GM12878 (cell line): ENCODE results near the gene DNAAF5. TPM values are rescaled to one million over a fixed set of nuclear protein-coding genes. Genes with fewer than 3 reads are reported as not detected.

ENCODE experiments used
- ATAC-seq: fragments of 200-7000 bp; cut with Tn5 transposase; 3 replicates; pipeline ENCODE4 v1.9.1; 2020; ENCODE audit warnings: mild to moderate bottlenecking, moderate library complexity
- BruUV-seq: library from RNA; stranded (reverse); fragments of 400-500 nt; replicated peaks from 2 replicates; lab custom pipeline; 2021; lab: Mats Ljungman, UMichigan
- CTCF ChIA-PET: fragments of 300-600 bp; sonication (Branson Sonifier 250); formaldehyde crosslinking; extraction: SDS; loops from one replicate; lab custom pipeline; 2021; ENCODE audit warnings: inconsistent platforms; lab: Yijun Ruan, JAX
- POLR2A ChIA-PET: fragments of 350-600 bp; formaldehyde crosslinking; extraction: SDS; loops from one replicate; lab custom pipeline; 2021; ENCODE audit warnings: inconsistent platforms; lab: Charles Lee
- RAD21 ChIA-PET: fragments of 300-600 bp; sonication (Branson Sonifier 250); formaldehyde crosslinking; loops from one replicate; lab custom pipeline; 2023; ENCODE audit warnings: antibody characterized with exemption; ENCODE audit not compliant: unreplicated experiment; lab: Charles Lee
- SMC1A ChIA-PET: fragments of 300-600 bp; sonication (Branson Sonifier 250); formaldehyde crosslinking; loops from one replicate; lab custom pipeline; 2023; ENCODE audit not compliant: unreplicated experiment, uncharacterized antibody; lab: Charles Lee
- DNase-seq: peaks from one replicate; pipeline ENCODE4 v3.0.0-alpha.2; 2011; ENCODE audit warnings: low read depth, low spot score
- FAIRE-seq: peaks from 3 replicates; lab custom pipeline; 2011; peaks lifted over from hg19 to GRCh38; lab: Jason Lieb, UNC
- H2AFZ ChIP-seq: 2 replicates; pipeline ENCODE4 v1.6.0; 2011; ENCODE audit warnings: low read depth, low read length, control low read depth; ENCODE audit not compliant: control insufficient read depth
- H3K27ac ChIP-seq: 2 replicates; pipeline ENCODE4 v1.5.1; 2011; ENCODE audit warnings: control low read depth; ENCODE audit not compliant: control insufficient read depth, insufficient read depth
- H3K27me3 ChIP-seq, 2 experiments: replicated peaks in 1 of 2; 2 replicates each; pipeline versions ENCODE4 v1.6.0 to v1.6.1; 2011; ENCODE audit warnings: low read length in 1 of 2; ENCODE audit not compliant: control insufficient read depth in 2 of 2, insufficient read depth in 2 of 2
- H3K36me3 ChIP-seq, 2 experiments: 2 replicates each; pipeline ENCODE4 v1.5.1; 2011; ENCODE audit warnings: low read length in 1 of 2; ENCODE audit not compliant: control insufficient read depth in 2 of 2, insufficient read depth in 2 of 2
- H3K4me1 ChIP-seq: 2 replicates; pipeline ENCODE4 v1.6.1; 2011; ENCODE audit warnings: mild to moderate bottlenecking, low read length, moderate library complexity, mixed read lengths; ENCODE audit not compliant: control insufficient read depth, insufficient read depth
- H3K4me2 ChIP-seq: 2 replicates; pipeline ENCODE4 v1.6.0; 2011; ENCODE audit warnings: control low read depth; ENCODE audit not compliant: control insufficient read depth, insufficient read depth
- H3K4me3 ChIP-seq: fragments of 200-600 bp; sonication (generic); 2 replicates; pipeline ENCODE4 v1.5.1; 2016
- H3K79me2 ChIP-seq: 2 replicates; pipeline ENCODE4 v1.6.0; 2011; ENCODE audit warnings: low read length; ENCODE audit not compliant: control insufficient read depth, insufficient read depth
- H3K9ac ChIP-seq: 2 replicates; pipeline ENCODE4 v1.8.0; 2011; ENCODE audit warnings: low read length, control low read depth, mixed read lengths; ENCODE audit not compliant: control insufficient read depth, insufficient read depth
- H3K9me3 ChIP-seq: replicated peaks from 3 replicates; pipeline ENCODE4 v1.5.1; 2011; ENCODE audit warnings: mild to moderate bottlenecking, low read length; ENCODE audit not compliant: control insufficient read depth, insufficient read depth
- H4K20me1 ChIP-seq: 2 replicates; pipeline ENCODE4 v1.6.0; 2011; ENCODE audit not compliant: control insufficient read depth, insufficient read depth
- CHD1 ChIP-seq: IDR thresholded peaks from 2 replicates; pipeline ENCODE4 v1.6.1; 2012; ENCODE audit warnings: low read depth, low read length, improper control_type of control experiment
- JUND ChIP-seq: IDR thresholded peaks from 2 replicates; pipeline ENCODE4 v1.6.1; 2012; ENCODE audit warnings: low read depth, mild to moderate bottlenecking, low read length, improper control_type of control experiment, moderate library complexity
- LARP7 ChIP-seq: fragments of 450-650 bp; IDR thresholded peaks from 2 replicates; pipeline ENCODE4 v1.6.1; 2017; ENCODE audit warnings: mild to moderate bottlenecking
- RCOR1 ChIP-seq: conservative IDR thresholded peaks from 2 replicates; pipeline ENCODE4 v1.6.1; 2012; ENCODE audit warnings: low read depth, low read length, improper control_type of control experiment
- TCF3 ChIP-seq: IDR thresholded peaks from 2 replicates; pipeline ENCODE4 v1.6.1; 2012; ENCODE audit warnings: low read depth, mild to moderate bottlenecking, low read length, borderline replicate concordance; ENCODE audit not compliant: insufficient read depth
- WGBS: methylation state at CpG from one replicate; pipeline ENCODE4 v1.1.6; 2016; ENCODE audit warnings: low lambda C conversion rate; ENCODE audit not compliant: insufficient replicate concordance, insufficient coverage; ENCODE audit errors: missing lambda C conversion rate; 5-methylcytosine and 5-hydroxymethylcytosine counted together
- in situ Hi-C: fragments of 300-500 bp; cut with MboI; formaldehyde crosslinking; loops from 9 replicates; pipeline ENCODE4 v1.14.3; 2018; ENCODE audit warnings: mixed read lengths
- intact Hi-C: fragments of 100-400 bp; cut with micrococcal nuclease; formaldehyde crosslinking; loops from one replicate; pipeline ENCODE4 v1.14.2; 2022; ENCODE audit not compliant: unreplicated experiment
- polyA plus RNA-seq, 11 experiments: library from polyadenylated mRNA; depleted of rRNA in 4 of 11; unstranded in 6 of 11; stranded (reverse) in 5 of 11; fragments of >200 nt; fragmentation: Nextera tagmentation in 4 of 11; fragmentation: Illumina TruSeq in 1 of 11; extraction: Ambion mirVana in 4 of 11; extraction: Trizol in 1 of 11; gene quantifications; 1 replicate in 1 of 11; 2 replicates in 10 of 11; pipeline versions ENCODE4 v1.2.1 to v1.2.3, GENCODE V29; 2011 to 2016; ENCODE audit warnings: inconsistent platforms in 2 of 11, missing spikeins in 2 of 11, low read depth in 1 of 11
- total RNA-seq, 4 experiments: library from RNA; depleted of rRNA in 3 of 4; stranded (reverse); fragments of >200 nt in 3 of 4; fragmentation: Illumina TruSeq in 1 of 4; extraction: Trizol in 1 of 4; gene quantifications; 2 replicates each; pipeline versions ENCODE4 v1.2.1 to v1.2.3, GENCODE V29; 2013 to 2021
- TF ChIP-seq, protein P1 (sequence below): IDR thresholded peaks from 2 replicates; pipeline ENCODE4 v1.6.1; 2012; ENCODE audit warnings: low read depth, low read length, improper control_type of control experiment
- TF ChIP-seq, protein P2 (sequence below): fragments of 450-650 bp; IDR thresholded peaks from 2 replicates; pipeline ENCODE4 v1.6.1; 2017; ENCODE audit warnings: mild to moderate bottlenecking, moderate library complexity
- TF ChIP-seq, protein P3 (sequence below): IDR thresholded peaks from 2 replicates; pipeline ENCODE4 v1.6.1; 2012; ENCODE audit warnings: improper control_type of control experiment, low read depth, low read length; ENCODE audit not compliant: insufficient replicate concordance

DNAAF5 gene
- total and polyA plus RNA-seq, 10 of the 15 experiments (the other 5 are each of a cell fraction or from before 2014, with no cell fraction given): 1.8 to 38.3 (median 9.2) TPM

DNA sequence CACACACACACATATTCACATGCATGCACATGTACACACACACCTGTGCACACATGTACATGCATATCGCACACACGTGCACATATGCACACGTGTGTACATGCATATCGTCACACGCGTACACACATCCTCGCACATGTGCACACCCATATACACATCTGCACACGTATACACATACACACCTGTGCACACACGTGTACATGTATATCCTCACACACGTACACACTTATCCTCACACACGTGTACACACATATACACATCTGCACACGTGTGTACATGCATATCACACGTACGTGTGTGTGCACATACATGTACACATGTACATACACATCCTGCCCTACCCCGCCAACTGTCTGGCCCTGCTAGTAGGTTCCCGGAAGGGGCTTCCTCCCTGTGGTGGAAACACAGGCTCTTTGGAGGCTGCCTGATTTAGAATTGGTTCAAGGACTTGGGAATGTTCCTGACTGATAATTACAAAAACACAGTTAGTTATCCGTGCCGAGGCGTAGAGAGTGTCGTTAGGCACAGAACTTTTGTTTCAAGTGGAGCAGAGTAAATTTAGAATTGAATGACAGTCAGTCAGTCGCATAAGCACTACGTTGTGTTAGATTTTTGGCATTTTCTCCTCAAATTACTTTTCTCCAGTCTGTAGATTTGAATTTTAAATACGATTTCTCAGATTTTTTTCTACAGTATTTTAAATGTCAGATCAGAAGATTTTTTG is 19.1 kb downstream of the DNAAF5 start:
- BruUV-seq: no TSS peak
- DNase-seq (no peak), ATAC-seq (no peak), FAIRE-seq (no peak)
- ChIA-PET RAD21 (no interaction called here), POLR2A (no interaction called here), SMC1A (no interaction called here), CTCF (no interaction called here)
- TF ChIP-seq TCF3 (0 out of 2 replicates have a peak, but pooled peaks have one; percentile 10), LARP7 (no peak), JUND (no peak), RCOR1 (no peak), CHD1 (no peak)
- TF ChIP-seq, protein P1, sequence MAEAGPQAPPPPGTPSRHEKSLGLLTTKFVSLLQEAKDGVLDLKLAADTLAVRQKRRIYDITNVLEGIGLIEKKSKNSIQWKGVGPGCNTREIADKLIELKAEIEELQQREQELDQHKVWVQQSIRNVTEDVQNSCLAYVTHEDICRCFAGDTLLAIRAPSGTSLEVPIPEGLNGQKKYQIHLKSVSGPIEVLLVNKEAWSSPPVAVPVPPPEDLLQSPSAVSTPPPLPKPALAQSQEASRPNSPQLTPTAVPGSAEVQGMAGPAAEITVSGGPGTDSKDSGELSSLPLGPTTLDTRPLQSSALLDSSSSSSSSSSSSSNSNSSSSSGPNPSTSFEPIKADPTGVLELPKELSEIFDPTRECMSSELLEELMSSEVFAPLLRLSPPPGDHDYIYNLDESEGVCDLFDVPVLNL: no peak
- TF ChIP-seq, protein P2, sequence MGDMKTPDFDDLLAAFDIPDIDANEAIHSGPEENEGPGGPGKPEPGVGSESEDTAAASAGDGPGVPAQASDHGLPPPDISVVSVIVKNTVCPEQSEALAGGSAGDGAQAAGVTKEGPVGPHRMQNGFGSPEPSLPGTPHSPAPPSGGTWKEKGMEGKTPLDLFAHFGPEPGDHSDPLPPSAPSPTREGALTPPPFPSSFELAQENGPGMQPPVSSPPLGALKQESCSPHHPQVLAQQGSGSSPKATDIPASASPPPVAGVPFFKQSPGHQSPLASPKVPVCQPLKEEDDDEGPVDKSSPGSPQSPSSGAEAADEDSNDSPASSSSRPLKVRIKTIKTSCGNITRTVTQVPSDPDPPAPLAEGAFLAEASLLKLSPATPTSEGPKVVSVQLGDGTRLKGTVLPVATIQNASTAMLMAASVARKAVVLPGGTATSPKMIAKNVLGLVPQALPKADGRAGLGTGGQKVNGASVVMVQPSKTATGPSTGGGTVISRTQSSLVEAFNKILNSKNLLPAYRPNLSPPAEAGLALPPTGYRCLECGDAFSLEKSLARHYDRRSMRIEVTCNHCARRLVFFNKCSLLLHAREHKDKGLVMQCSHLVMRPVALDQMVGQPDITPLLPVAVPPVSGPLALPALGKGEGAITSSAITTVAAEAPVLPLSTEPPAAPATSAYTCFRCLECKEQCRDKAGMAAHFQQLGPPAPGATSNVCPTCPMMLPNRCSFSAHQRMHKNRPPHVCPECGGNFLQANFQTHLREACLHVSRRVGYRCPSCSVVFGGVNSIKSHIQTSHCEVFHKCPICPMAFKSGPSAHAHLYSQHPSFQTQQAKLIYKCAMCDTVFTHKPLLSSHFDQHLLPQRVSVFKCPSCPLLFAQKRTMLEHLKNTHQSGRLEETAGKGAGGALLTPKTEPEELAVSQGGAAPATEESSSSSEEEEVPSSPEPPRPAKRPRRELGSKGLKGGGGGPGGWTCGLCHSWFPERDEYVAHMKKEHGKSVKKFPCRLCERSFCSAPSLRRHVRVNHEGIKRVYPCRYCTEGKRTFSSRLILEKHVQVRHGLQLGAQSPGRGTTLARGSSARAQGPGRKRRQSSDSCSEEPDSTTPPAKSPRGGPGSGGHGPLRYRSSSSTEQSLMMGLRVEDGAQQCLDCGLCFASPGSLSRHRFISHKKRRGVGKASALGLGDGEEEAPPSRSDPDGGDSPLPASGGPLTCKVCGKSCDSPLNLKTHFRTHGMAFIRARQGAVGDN: no peak
- TF ChIP-seq, protein P3, sequence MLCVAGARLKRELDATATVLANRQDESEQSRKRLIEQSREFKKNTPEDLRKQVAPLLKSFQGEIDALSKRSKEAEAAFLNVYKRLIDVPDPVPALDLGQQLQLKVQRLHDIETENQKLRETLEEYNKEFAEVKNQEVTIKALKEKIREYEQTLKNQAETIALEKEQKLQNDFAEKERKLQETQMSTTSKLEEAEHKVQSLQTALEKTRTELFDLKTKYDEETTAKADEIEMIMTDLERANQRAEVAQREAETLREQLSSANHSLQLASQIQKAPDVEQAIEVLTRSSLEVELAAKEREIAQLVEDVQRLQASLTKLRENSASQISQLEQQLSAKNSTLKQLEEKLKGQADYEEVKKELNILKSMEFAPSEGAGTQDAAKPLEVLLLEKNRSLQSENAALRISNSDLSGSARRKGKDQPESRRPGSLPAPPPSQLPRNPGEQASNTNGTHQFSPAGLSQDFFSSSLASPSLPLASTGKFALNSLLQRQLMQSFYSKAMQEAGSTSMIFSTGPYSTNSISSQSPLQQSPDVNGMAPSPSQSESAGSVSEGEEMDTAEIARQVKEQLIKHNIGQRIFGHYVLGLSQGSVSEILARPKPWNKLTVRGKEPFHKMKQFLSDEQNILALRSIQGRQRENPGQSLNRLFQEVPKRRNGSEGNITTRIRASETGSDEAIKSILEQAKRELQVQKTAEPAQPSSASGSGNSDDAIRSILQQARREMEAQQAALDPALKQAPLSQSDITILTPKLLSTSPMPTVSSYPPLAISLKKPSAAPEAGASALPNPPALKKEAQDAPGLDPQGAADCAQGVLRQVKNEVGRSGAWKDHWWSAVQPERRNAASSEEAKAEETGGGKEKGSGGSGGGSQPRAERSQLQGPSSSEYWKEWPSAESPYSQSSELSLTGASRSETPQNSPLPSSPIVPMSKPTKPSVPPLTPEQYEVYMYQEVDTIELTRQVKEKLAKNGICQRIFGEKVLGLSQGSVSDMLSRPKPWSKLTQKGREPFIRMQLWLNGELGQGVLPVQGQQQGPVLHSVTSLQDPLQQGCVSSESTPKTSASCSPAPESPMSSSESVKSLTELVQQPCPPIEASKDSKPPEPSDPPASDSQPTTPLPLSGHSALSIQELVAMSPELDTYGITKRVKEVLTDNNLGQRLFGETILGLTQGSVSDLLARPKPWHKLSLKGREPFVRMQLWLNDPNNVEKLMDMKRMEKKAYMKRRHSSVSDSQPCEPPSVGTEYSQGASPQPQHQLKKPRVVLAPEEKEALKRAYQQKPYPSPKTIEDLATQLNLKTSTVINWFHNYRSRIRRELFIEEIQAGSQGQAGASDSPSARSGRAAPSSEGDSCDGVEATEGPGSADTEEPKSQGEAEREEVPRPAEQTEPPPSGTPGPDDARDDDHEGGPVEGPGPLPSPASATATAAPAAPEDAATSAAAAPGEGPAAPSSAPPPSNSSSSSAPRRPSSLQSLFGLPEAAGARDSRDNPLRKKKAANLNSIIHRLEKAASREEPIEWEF: no peak
- H3K9ac ChIP-seq: no peak overlapping the region
- H3K27me3 ChIP-seq: no peaks in the 10 kb centered on the region
- in situ Hi-C loops (no loop called here), intact Hi-C loops (no loop called here)
- H4K20me1 ChIP-seq: no peaks in the 10 kb centered on the region; the same call in 1 of the 2 replicates
- H3K36me3 ChIP-seq: peaks cover 9 to 11% of the 10 kb centered on the region in 2 experiments; a peak in 3 of 4 replicates
- H2AFZ ChIP-seq: no peak overlapping the region
- no peak overlapping the region for H3K4me3 ChIP-seq
- H3K4me2 ChIP-seq: no peak overlapping the region
- no peaks in the 10 kb centered on the region for H3K4me1 ChIP-seq
- WGBS: 96% methylated on average over 23 of the region's 23 CpGs
- no peaks in the 10 kb centered on the region for H3K79me2 ChIP-seq
- H3K9me3 ChIP-seq: no peaks in the 10 kb centered on the region; the same call in 2 of the 3 replicates
- H3K27ac ChIP-seq: no peak overlapping the region
